GM19372 (cell line): ENCODE results near the gene OR8A1.

Experiments
- ATAC-seq: cut with Tn5 transposase; IDR thresholded peaks from one replicate; pipeline ENCODE4 v1.9.1; 2021; ENCODE audit warnings: mild to moderate bottlenecking, low read depth, moderate library complexity; ENCODE audit not compliant: unreplicated experiment

The OR8A1 gene

GRCh38 chr11:124569697-124570096 lies at the start of gene OR8A1:
OR8A1 (plus strand) TSS chr11:124569997; CDS start chr11:124570120, 123 bp downstream.
- no peak for ATAC-seq

DNA sequence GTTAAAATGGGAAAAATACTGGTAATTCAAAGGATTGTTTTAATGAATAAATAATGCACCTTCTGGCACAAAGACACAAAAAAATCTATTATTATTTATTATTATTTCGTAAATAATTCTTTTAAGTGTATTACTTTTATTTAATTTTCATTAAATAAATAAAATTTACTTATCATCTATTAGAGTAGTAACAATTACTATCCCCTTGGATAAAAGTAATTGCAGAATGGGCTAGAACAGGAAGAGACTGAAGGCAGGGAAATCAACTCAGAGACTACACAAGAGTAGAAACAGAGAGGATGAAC lies 49.3 kb upstream of the OR8A1 start:
- ATAC-seq = no peak

DNA sequence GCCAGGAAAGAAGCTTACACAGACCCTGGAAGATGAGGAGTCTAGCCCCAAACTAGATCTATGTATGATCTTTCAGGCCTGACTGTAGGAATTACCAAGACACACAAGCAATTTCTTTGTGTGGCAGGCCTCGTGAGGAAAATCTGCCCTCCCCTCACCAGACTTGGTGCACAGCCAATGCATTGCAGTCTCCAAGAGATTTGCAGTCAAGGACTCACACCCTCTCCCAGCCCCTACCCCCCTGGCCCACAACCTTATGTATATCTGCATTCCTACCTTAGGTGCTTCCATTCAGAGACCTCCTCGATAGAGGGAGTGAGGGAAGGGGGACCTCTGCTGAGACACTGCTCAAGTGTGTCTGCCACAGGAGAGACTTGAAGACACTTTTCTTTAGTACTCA lies 36.2 kb upstream of the OR8A1 start:
- ATAC-seq = no peak

GRCh38 chr11:124534051-124534450 lies 35.7 kb upstream of the OR8A1 start:
- no peak for ATAC-seq

DNA sequence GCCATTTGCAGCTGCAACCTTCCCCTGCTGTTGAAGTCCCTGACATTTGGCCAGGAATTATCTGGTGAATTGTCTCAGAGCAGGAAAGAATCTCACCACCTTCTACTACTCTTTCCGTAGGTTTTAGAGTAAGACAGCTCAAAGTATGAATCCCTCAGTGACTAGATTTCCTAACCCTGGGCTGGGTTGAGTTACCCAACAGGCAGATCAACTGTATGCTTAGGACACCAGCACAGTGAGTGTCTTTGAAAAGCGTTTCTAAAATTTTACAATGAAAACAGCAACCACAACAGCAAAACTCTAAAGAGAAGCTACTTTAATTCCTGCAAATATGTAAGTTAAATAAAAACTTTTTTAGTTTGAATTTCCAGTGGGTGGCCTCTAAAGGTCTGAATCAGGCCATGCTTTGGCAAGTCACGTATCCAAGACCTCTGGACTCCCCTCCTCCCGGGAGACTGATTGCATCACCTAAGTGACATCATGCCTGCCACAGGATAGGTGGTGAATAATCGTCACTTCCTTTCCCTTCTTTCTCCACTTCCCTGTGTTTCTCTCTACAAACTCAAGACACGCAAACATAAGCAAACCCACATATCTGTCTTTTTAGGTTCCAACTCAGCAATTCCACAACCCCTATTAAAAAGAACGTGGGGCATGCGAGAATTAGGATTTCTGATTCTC lies 34.1 kb upstream of the OR8A1 start:
- no peak for ATAC-seq

GRCh38 chr11:124536520-124536919 lies 33.3 kb upstream of the OR8A1 start:
- no peak for ATAC-seq

DNA sequence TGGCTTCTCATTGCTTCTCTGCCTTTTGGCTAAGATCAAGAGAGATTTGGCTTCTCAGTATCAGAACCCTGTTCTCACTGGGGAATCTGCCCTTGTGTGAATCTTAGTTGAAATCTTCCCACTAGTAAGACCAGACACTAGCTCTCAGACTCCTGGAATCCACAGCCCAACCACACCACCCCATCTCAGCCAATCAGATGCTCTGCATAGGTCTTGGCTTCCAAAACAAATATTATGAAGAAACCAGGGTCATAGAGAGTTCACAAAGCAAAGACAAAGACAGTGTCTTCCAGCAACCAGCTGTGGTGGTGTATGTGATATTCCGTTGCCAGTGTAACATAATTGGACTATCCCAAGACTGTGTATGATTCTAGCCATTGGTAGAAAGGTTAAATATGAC lies 31.8 kb upstream of the OR8A1 start:
- ATAC-seq = no peak

DNA sequence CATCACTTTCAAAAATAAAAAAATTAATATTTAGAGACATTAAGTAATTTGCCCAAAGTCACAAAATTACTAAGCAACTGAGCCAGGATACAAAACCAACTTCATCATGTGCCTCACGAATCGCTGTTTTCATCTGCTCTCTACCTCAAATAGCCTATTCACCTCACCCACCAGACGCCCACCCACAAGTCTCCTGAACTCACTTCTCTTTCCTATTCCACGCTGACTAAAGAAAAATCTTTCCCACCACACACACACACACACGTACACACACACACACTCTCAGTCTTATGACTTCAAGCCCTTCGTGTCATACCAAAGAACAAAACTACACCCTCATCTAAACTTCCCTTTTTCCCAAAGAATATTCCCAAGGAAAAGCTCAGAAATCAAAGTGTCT lies 28.6 kb upstream of the OR8A1 start:
- no peak for ATAC-seq

GRCh38 chr11:124543145-124543544 lies 26.7 kb upstream of the OR8A1 start:
- no peak for ATAC-seq

DNA sequence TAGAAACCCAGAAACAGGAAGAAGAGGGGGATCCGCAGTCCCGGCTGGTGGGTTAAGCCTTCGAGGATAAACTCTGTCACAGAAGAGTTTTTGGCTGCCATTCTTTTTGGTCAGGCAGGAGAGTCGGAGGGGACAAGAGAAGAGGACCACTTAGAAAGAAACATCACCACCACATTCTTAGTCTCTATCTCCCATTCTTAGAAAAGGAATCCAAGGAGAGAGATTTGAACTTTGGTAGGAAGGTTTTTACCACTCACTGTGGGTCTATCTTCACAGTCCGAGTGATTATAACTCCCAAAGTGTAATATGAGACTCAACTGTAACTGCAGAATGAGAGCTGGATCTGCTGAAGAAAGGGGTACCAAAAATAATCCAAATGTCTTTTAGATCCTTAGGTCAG lies 26.2 kb upstream of the OR8A1 start, which contains the start of gene OR8B12:
Gene OR8B12, minus strand, starts transcription at position 101 of the 400 bp plus-strand sequence. Its CDS starts 0 bp downstream, at position 101.
- no peak for ATAC-seq

DNA sequence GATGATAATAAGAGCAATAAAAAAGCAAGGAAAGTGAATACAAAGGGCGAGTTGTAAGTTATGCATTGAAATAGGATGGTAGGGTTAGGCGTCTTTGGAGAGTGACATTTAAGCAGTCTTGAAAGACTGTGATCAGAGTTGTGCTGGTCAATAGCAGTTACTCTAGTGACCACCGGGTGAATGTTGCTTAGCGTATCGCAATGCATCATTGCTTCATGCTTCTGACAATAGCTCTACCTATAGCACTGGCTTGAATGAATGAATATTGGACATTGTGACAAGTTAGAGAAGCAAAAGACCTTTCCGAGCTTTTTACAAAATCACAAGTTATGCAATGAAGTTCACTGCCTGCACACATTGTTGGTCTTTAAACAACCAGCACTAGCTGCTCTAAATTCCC lies 18.6 kb upstream of the OR8A1 start:
- no peak for ATAC-seq

DNA sequence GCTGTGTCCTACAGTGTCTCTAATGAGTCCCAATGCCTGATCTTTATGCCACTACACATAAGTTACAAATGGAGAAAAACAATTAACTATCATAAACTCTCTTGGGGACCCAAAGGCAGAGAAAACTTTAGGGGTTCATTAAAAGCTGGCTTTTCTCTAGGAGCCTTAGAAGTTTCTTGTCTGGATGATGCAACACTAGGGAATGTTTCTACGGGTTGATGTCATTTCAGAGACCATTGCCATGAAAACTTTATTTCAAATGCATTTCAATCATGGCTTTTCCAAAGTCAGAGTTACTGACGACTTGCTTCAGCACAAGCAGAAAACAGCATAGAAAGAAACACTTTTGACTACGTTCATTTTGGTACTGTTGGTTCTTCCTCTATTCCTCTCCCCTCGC lies 17.8 kb upstream of the OR8A1 start:
- ATAC-seq = no peak

DNA sequence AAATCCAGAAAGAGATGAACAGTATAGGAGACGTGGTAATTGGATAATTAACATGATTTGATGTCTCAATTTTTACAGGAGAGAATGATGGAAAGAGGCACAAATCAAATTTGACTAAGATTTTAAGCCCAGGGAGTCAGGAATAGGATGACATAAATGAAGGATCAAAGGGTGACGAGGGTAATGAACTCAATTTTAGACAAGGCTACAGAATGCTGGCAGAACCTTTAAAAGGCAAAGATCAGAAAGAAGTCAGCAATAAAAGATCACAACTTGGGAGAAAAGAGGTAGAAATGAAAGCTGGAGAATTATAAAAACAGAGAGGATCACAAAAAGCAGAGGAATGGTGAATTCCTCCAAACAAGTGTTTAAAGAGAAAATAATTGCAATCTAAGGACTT lies 13.0 kb upstream of the OR8A1 start:
- ATAC-seq = no peak

- ATAC-seq = no peak
Observed at GRCh38 chr11:124570160-124570559, 363 bp downstream of the OR8A1 start.

- ATAC-seq = no peak
Observed at GRCh38 chr11:124577716-124578427, 8.1 kb downstream of the OR8A1 start.

DNA sequence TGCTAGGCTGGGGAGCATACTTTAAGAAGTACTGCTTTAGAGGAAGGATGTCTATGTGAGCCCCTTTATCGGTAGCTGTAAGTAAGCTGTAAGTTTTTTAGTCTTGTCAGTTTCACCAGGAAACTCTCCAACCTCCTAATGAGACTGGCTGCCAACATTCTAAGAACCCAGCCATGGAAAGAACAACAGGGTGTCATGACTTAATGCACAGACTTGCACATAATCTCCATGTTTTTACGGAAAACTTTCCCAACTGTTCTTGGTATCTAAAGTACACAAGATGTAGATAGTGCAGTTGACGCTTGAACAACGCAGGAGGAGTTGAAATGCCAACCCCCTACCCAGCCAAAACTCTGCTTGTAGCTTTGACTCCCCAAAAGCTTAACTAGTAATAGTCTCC lies 9.0 kb downstream of the OR8A1 start:
- ATAC-seq = no peak

- no peak for ATAC-seq
Observed at GRCh38 chr11:124581817-124582216, 12.0 kb downstream of the OR8A1 start.

GRCh38 chr11:124582565-124582964 lies 12.8 kb downstream of the OR8A1 start:
- ATAC-seq = no peak

GRCh38 chr11:124583781-124584180 lies 14.0 kb downstream of the OR8A1 start:
- no peak for ATAC-seq

GRCh38 chr11:124584681-124585372 lies 15.0 kb downstream of the OR8A1 start:
- no peak for ATAC-seq

DNA sequence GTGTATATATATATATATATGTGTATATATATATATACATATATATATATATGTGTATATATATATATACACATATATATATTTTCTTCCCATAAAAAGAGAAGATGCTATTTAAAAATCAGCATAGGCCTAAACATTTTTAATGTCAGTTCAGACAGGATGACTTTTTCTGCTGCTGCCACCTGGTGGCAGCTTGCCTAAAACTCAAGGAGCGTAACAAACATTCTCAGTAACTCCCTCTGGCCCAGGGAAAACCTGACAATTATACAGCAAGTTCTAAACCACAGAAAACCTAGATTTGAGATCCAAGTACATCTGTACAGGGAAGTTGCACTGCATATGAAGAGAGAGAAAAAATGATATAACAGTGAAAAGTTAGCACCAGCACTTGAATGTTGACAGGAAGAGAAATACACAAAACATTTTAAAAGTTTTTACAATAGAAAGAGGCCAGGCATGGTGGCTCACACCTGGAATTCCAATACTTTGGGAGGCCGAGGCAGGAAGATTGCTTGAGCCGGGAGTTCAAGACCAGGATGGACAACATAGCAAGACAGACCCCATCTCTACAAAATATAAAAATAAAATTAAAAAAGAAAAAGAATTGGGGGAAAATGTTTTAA lies 16.6 kb downstream of the OR8A1 start:
- no peak for ATAC-seq
